Right lung (tissue), 5 donors: Measurements from ENCODE around the gene OLFML2A. TPM values are rescaled to one million over a fixed set of nuclear protein-coding genes. Genes with fewer than 3 reads are reported as not detected.
"Not testable (repeated sequence)": the region's sequence is repeated elsewhere in the genome, so short reads cannot be mapped to it uniquely, and the experiment has no call there.

Experiments used
- DNase-seq, 2 donors: peaks; one replicate each; pipeline ENCODE4 v3.0.0-alpha.2; 2013
- polyA plus RNA-seq, 5 donors: library from polyadenylated mRNA; unstranded; fragments of 120-200 nt; gene quantifications; one replicate each; pipeline versions ENCODE4 v1.2.1 to v1.2.3, GENCODE V29; 2013; ENCODE audit warnings: inconsistent platforms in 1 of 5, low replicate concordance in 1 of 5; ENCODE audit not compliant: insufficient read length in 5 of 5, insufficient read depth in 1 of 5

OLFML2A gene
- polyA plus RNA-seq, 5 donors: 27.9 to 72.1 (median 41.4) TPM

DNA sequence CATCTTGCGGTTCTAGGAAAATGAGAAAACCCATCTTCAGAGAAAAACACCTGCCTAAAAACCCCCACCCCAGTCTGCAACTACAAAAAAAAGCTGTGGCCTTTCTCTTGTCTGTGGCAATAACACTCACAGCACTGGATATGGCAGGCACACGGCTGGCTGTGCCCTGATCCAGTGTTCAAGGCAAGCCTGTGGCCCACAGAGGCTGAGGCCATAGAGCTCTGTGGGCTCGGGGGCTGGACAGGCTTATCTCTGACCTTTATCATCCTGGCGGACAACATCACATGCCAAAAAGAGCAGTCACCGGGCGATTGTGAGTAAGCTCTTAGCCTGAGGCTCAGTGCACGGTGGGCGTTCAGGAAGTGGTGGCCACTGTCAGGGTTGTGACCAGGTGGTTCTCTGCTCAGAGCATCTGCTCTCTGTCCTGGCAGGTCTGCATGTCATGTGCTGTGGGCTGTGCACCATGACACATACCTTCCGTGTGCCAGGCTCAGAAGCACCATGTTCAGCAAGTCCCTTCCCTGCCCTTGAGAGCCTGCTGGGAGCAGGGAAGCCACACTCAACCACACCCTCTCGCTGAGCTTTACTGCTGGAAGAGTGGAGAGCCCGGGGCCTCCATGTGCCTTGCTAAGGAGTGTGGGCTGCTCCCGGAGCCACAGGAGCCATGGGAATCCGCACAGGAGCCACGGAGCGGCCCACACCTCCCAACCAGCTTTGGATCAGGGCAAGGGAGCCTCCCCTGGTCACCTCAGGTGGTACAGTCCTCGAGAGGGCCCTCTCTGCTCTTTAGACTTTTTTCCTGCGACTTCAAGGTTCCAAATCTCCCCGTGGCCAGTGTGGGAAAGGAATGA is 41.7 kb downstream of the OLFML2A start:
- DNase-seq: no peak

DNA sequence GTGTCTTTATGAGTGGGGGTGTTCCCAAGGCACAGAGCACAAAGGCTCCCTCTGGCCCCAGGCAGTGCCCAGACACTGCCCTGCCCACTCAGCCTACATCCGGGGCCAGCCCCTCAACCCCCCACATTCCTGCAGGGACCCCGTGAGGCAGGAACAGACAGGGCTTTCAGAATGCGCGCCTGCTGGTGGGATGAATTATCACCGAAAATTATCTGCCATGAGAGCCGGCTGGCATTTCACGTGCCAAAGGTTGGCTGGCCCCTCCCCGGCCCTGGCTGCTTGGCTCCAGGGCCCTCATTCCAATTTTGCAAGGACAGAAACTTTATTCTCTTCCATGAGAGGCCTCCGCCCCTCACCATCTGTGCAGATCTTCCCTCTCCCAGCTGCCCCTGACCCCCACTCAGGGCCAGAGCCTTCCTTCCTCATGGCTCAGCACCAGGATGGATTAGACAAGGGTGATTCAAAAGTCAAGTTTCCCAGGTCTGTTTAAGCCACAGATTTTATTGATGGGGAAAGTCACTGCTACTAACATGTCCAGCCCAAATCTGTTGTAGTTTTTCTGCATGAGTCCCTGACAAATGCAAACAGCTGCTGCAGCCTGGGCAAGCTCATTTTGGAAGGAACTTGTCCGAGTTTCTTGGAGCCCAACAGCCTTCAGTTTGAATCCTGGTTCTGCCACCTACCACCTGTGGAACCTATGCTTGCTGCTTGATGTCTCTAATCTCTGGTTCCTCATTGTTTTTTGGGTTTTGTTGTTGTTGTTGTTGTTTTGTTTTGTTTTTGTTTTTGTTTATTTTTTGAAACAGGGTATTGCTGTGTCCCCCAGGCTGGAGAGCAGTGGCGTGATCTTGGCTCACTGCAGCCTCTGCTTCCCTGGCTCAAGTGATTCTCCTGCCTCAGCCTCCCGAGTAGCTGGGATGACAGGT is 44.0 kb downstream of the OLFML2A start:
- no peak for DNase-seq

DNA sequence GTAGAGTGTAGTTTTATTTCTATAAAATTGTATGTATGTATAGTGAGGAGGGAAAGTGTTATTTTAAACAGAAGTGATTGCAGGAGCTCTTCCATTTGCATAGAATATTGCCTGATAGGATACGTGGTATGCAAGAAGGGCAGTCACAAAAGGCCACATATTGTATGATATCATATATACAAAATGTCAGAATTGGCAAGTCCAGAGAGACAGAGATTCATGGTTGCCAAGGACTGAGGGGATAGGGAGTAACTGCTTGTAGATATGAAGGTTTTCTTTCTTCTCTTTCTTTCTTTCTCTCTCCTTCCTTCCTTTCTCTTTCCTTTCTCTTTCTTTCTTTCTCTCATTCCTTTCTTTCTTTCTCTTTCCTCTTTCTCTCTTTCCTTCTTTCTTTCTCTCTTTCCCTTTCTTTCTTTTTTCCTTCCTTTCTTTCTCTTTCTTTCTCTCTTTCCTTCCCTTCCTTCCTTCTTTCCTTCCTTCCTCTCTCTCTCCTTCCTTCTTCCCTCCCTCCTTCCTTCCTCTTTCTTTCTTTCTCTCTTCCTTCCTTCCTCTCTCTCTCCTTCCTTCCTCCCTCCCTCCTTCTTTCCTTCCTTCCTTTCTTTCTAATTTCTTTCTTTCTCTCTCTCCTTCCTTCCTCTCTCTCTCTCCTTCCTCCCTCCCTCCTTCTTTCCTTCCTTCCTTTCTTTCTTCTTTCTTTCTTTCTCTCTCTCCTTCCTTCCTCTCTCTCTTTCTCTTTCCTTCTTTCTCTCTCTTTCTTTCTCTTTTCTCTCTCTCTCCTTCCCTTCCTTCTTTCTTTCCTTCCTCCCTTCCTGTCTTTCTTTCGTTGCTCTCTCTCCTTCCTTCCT is 51.8 kb downstream of the OLFML2A start:
- no peak for DNase-seq

DNA sequence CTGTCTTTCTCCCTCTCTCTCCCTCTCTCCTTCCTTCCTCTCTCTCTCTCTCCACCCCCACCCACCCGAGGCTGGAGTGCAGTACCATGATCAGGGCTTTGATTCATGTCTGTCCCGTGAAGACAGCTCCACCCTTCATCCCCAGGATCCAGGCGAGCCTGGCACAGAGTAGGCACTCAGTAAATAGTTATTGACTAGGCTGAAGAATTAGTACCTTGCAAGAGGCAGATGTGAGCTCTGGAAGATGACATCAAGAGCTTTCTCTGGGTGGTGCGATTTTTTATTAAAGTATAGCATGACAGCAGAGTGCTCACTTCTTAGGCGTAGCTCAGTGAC is 52.4 kb downstream of the OLFML2A start:
- DNase-seq: no peak

DNA sequence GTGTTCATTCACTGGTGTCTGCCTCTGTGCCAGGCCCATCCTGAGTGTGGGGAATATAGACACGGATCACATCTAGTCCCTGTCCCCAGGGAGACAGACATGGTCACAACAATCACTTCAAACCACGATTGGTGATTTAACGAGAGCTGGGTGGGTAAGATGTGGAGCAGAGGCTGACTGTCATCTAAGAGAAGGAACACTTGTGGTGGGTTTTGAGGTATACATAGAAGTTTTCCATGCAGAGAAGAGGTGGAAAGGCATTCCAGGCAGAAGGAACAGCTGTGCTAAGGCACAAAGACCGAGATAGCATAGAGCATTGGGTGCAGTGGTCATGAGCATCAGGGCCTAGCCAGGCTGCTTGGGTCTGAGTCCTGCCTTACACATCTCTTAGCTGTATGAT is 53.7 kb downstream of the OLFML2A start:
- DNase-seq: no peak

DNA sequence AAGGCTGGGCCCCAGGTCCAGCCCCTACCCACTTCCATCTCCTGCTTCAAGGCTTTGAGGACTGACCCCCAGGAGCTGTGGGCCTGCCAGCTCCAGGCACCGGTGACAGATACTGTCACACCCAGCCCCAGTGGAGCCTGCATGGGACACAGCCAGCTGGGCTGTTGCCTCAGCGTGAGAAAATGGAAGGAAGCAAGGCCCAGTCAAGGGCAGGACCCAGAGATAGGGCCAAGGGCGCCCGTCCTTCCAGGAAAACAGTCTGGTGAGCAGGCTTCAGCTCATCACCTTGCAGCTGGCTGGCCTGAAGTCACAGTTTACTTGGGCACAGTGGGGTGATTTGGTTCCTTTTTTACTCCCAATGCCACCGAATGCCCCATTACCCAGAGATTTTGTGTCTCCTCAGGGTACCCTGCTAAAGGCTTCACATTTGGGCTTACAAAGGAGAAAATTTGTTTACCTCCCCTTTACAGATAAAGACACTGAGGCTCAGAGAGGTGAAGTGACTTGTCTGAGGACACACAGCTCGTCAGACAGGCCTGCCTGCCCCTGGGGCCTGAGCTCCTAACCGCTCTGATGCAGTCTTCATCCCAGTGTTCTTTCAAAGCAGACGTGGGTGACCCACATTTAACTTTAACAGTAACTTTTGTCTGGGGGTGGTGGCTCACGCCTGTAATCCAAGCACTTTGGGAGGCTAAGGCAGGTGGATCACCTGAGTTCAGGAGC is 54.9 kb downstream of the OLFML2A start:
- DNase-seq: no peak

DNA sequence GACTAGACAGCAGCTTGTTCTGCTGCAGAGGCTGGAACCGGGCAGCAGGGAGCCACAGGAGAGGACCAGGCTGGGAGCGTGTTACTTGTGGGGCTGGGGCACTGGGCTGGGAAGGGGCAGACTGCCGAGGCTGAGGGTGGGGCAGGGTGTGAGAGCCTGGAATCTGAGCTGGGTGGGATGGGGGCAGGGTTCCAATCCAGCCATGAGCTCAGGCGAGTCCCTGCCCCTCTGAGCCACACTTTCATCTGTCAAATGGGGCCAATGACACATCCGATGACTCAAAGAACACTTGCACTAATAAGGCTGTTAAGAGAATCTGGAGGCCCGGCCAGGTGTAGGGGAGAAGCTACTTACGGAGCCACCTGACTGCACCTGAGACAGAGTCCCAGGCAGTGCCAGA is 57.7 kb downstream of the OLFML2A start:
- DNase-seq: no peak

DNA sequence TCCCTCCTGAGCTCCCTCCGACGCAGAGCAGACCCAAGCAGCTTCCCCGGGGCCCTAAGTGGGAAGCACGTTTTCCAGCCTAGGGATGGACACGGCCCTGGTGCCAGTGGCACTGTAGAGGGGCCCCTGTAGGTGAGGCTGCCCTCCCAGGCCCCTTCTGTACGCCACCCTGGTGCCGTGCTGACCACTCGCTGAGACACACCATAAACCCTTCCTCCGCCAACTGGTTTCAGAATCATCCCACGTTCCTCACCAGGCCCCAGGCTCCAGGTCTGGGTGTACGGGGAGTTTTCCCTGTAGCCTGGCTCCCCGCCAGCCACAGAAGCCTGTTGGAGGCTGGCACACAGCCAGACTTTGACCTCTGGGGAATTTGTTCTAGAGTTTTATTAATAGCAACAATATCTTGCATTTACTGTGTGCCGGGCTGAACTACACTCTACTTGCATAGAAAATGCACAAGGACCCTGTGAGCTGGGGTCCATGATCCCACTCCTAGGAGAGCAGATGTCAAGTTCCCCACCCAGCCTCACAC is 58.2 kb downstream of the OLFML2A start:
- DNase-seq: peak; percentile 73 to 78

DNA sequence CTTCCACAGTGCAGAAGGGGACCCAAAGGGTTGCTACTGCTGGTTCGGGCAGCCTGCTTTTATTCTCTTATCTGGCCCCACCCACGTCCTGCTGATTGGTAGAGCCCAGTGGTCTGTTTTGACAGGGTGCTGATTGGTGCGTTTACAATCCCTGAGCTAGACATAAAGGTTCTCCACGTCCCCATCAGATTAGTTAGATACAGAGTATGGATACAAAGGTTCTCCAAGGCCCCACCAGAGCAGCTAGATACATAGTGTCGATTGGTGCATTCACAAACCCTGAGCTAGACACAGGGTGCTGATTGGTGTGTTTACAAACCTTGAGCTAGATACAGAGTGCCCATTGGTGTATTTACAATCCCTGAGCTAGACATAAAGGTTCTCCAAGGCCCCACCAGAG is 61.2 kb downstream of the OLFML2A start:
- DNase-seq: not testable (repeated sequence)

DNA sequence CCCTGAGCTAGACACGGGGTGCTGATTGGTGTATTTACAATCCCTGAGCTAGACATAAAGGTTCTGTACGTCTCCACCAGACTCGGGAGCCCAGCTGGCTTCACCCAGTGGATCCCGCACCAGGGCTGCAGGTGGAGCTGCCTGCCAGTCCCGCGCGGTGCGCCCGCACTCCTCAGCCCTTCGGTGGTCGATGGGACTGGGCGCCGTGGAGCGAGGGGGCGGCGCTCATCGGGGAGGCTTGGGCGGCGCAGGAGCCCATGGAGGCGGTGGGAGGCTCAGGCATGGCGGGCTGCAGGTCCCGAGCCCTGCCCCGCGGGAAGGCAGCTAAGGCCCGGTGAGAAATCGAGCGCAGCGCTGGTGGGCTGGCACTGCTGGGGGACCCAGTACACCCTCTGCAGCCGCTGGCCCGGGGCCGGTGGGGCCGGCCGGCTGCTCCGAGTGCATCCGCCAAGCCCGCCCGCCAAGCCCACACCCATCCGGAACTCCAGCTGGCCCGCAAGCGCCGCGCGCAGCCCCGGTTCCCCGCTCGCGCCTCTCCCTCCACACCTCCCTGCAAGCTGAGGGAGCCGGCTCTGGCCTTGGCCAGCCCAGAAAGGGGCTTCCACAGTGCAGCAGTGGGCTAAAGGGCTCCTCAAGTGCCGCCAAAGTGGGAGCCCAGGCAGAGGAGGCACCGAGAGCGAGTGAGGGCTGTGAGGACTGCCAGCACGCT is 61.8 kb downstream of the OLFML2A start:
- not testable (repeated sequence) for DNase-seq

DNA sequence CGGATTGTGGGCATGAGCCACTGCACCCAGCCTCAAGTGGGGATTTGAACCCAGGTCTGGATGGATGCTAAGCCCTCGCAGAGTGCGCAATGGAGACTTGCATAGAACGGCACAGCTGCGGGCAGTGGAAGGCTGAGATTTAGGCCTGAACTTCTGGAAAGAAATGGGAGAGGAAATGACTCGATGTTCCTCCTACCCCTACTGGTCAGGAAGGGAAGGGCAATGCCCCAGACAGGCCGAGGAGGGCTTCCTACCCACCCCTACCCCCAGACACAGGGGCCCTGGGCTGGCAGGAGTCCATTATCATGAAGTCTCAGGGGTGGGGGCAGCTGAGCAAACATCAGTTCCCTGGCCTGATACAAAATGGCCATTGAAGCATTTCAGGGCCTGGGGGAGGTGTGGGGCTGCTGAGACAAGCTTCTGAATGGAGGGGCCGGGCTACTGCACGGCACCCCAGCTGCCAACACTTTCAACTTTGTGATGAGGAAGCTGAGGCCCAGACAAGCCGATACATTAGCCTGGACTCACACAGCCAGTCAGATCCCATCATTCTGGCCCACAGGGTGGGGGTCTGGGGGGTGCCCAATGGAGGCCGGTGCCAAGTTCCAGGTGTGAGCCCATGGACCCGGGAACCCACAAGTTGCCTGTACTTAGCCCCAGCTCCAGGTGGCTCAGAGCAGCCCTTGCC is 62.8 kb downstream of the OLFML2A start:
- DNase-seq: no peak

DNA sequence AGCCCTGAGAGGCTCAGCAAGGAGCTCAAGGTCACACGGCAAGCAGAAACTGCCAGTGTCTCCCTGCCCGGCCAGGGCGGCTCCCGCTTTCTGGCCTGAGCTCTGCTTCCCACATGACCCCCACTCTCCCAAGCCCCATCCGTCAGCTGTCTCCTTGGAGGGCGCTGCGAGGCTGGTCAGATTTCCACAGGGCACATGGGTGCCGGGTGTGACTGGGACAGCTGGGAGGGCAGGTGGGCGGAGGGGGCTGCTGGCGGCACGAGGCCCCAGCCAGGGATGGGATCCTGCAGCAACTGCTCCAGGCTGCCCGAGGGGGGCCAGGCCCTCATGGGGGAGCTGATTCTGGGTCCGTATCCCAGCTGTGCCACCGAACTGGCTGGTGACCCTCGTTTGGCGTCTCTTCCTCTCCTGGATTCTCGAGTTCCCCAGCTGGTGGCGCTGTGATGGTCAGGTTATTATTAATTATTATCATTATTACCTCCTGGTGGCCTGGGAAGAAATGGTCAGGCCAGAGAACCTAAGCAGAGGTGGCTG is 63.4 kb downstream of the OLFML2A start:
- DNase-seq: no peak

DNA sequence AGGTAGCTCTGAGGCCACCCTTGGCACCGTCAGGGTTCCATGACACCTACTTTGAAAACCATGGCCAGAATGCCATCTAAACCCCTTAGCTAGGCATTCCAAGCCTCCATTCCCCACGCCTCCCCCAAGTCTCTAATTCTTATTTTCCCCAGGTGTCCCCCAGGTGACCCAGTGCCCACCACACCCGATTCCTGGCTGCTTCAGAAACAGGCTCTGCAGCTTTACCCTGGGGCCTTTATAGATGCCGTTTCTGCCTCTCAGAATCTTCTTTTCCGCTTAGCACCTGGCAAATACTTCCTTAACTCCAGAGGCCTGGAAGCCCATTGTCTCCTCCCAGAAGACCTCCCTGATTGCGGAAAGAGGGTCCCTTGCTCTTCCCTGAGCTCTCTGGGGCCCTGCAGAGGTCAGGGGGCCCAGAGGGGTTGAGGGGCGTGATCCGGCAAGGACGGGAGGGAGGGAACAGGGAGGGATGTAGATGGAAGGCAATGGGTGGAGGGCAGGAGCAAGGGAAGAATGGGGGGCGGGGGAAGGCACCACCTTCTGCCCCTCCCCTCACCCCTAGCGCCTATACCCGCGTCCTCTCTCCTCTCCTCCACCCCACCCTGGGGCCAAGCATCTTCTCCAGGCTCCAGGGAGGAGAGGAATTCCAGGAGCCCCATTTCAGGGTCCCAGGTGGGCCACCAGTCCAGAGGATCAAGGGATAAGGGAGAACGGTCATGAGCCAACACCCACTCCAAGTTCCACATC is 64.3 kb downstream of the OLFML2A start:
- DNase-seq: no peak

DNA sequence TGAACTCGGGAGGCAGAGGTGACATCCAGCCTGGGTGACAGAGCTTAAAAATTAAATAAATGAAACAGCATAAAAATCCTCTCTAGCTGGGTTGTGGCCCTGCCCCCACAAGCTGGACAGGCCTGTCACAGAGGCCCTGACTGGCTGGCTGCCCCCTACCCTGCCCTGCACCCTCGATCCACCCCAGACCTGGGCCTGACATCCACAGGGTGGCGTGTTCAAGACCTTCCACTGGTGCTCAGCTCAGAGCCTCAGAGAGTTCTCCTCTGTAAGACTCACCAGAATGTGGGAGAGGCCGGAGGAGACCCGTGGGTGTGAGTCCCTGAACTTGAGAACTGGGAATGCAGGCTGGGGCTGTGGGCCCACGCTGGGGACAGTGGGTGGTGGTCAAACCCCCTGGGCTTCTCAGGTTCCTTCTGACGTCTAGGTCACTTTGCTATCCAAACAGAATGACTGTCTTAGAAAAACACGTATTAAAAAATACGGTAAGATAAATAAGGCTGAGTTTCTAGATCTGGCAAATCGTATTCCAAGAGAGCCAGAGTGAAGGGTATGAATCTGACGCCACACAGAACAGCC is 66.6 kb downstream of the OLFML2A start:
- no peak for DNase-seq

DNA sequence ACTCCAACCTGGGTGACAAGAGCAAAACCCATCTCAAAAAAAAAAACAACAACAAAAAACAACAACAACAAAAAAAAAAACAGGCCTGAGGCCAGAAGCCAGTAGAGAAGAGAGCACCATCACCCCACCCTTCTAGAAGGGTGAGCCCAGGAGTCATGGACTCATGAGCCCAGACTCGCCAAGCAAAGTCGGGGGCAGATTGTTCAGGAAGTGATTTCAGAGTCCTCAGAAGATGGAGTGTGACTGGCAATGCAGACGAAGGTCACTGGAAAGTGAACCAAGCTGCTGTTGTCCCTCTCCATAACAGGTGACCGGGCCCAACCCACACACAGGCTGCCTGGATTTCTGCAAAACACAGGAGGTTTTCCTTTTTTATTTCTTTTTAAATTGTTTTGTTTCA is 67.4 kb downstream of the OLFML2A start:
- no peak for DNase-seq

DNA sequence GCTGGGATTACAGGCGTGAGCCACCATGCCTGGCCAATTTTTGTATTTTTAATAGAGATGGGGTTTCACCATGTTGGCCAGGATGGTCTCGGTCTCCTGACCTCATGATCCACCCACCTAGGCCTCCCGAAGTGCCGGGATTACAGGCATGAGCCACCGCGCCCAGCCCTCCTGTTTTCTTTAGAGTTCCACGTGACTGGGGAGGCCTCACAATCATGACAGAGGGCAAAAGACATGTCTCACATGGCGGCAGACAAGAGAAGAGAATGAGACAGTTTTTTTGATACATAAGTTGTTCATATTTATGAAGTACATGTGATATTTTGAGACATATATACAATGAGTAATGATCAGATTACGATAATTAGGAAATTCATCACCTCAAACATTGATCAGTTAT is 69.5 kb downstream of the OLFML2A start:
- DNase-seq: not testable (repeated sequence)

DNA sequence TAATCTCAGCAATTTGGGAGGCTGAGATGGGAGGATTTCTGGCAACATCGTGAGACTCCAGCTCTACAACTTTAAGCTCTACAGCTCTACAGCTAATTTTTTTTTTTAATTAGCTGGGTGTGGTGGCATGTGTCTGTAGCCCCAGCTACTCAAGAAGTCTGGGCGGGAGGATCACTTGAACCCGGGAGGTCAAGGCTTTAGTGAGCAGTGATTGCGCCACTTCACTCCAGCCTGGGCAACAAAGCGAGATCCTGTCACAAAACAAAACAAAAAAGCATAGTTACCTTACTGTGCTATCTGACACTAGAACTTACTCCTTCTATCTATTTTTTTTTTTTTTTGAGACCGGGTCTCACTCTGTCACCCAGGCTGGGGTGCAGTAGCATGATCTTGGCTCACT is 70.0 kb downstream of the OLFML2A start:
- no peak for DNase-seq

DNA sequence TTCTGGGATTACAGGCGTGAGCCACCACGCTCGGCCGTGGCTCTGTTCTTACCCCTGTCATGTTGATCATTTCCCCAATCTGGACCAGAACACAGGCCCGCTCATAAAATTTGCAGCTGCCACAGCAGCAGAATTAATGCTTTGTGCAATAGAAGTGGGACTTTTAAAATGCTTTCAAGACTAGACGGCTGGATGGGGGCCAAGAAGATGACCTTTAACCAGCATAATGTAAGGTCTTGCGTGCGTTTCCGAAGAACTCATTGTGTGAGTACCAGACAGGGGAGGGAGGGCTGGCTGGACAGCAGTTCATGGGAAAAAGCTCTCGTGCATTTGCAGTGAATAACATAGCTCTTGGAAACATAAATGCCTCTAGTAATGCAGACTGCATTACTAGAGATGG is 72.9 kb downstream of the OLFML2A start:
- DNase-seq: peak in 1 of 2 donors; percentile 24
